Duodenal mucosa (tissue), 2 donors: ENCODE data around the gene BCAR3.
"Not testable (repeated sequence)": the region's sequence is repeated elsewhere in the genome, so short reads cannot be mapped to it uniquely, and the experiment has no call there.

ENCODE experiments used
- H3K27ac ChIP-seq: one replicate; pipeline ENCODE4 v1.7.0; 2013; ENCODE audit warnings: low read depth, low read length
- H3K27me3 ChIP-seq, 2 donors: one replicate each; pipeline ENCODE4 v1.7.0; 2013; ENCODE audit warnings: low read length in 2 of 2, control low read depth in 1 of 2; ENCODE audit not compliant: insufficient read depth in 2 of 2, control insufficient read depth in 1 of 2
- H3K36me3 ChIP-seq, 2 donors: one replicate each; pipeline ENCODE4 v1.7.0; 2013; ENCODE audit warnings: low read length in 2 of 2, control low read depth in 1 of 2; ENCODE audit not compliant: insufficient read depth in 2 of 2, control insufficient read depth in 1 of 2
- H3K4me1 ChIP-seq, 2 donors: one replicate each; pipeline ENCODE4 v1.7.0; 2013; ENCODE audit warnings: low read length in 2 of 2, control low read depth in 1 of 2; ENCODE audit not compliant: insufficient read depth in 2 of 2, control insufficient read depth in 1 of 2
- H3K4me3 ChIP-seq, 2 donors: one replicate each; pipeline ENCODE4 v1.7.0; 2013; ENCODE audit warnings: low read length in 2 of 2, low read depth in 1 of 2
- H3K9ac ChIP-seq, 2 donors: one replicate each; pipeline ENCODE4 v1.7.0; 2013; ENCODE audit warnings: low read length in 2 of 2, low read depth in 1 of 2
- H3K9me3 ChIP-seq, 2 donors: one replicate each; pipeline ENCODE4 v1.7.0; 2013; ENCODE audit warnings: low read length in 2 of 2, control low read depth in 1 of 2; ENCODE audit not compliant: control insufficient read depth in 1 of 2

Gene BCAR3

GRCh38 chr1:93554883-93555872, 126.5 kb downstream of the BCAR3 start:
- peak overlapping the region; percentile 2 for H3K27ac ChIP-seq

GRCh38 chr1:93553886-93554490, 127.6 kb downstream of the BCAR3 start:
- Histone ChIP-seq H3K4me3 (peak overlapping the region in 1 of 2 donors; percentile 13), H3K4me1 (peaks cover 34 to 37% of the 10 kb centered on the region in 2 donors)
- H3K9ac ChIP-seq, result not testable (repeated sequence)

More at GRCh38 chr1:93554883-93555872, 126.5 kb downstream of the BCAR3 start:
- Histone ChIP-seq H3K36me3 (peaks cover 11% of the 10 kb centered on the region in 2 donors), H3K27me3 (no peaks in the 10 kb centered on the region), H3K4me3 (peak overlapping the region in 1 of 2 donors; percentile 13), H3K4me1 (peaks cover 34 to 37% of the 10 kb centered on the region in 2 donors), H3K9ac (no peak overlapping the region), H3K9me3 (no peaks in the 10 kb centered on the region)

GRCh38 chr1:93552741-93553455, 128.7 kb downstream of the BCAR3 start:
- Histone ChIP-seq H3K27me3 (no peaks in the 10 kb centered on the region), H3K9me3 (no peaks in the 10 kb centered on the region), H3K4me1 (peaks cover 34 to 37% of the 10 kb centered on the region in 2 donors), H3K9ac (no peak overlapping the region), H3K27ac (no peak overlapping the region), H3K4me3 (no peak overlapping the region), H3K36me3 (peaks cover 8 to 12% of the 10 kb centered on the region in 2 donors)

More at GRCh38 chr1:93553886-93554490, 127.6 kb downstream of the BCAR3 start:
- not testable (repeated sequence) for H3K27me3 ChIP-seq, H3K9me3 ChIP-seq
- Histone ChIP-seq H3K27ac (peak overlapping the region; percentile 5), H3K36me3 (peaks cover 8 to 12% of the 10 kb centered on the region in 2 donors)

GRCh38 chr1:93549811-93550210, 131.8 kb downstream of the BCAR3 start:
- no peaks in the 10 kb centered on the region for H3K27me3 ChIP-seq
- H3K27ac ChIP-seq, result no peak overlapping the region
- no peak overlapping the region for H3K4me3 ChIP-seq
- no peaks in the 10 kb centered on the region for H3K9me3 ChIP-seq
- peaks cover 8 to 13% of the 10 kb centered on the region in 2 donors for H3K36me3 ChIP-seq
- peaks cover 33 to 34% of the 10 kb centered on the region in 2 donors for H3K4me1 ChIP-seq
- no peak overlapping the region for H3K9ac ChIP-seq

- H3K9ac ChIP-seq, result no peak overlapping the region
- H3K27ac ChIP-seq, result no peak overlapping the region
- peaks cover 9 to 15% of the 10 kb centered on the region in 2 donors for H3K36me3 ChIP-seq
- H3K4me1 ChIP-seq, result peaks cover 27 to 28% of the 10 kb centered on the region in 2 donors
- no peaks in the 10 kb centered on the region for H3K27me3 ChIP-seq
- no peak overlapping the region for H3K4me3 ChIP-seq
- no peaks in the 10 kb centered on the region for H3K9me3 ChIP-seq
These were observed 132.5 kb downstream of the BCAR3 start for GRCh38 chr1:93549131-93549530.

- Histone ChIP-seq H3K36me3 (peaks cover 11 to 15% of the 10 kb centered on the region in 2 donors), H3K9ac (no peak overlapping the region), H3K27me3 (no peaks in the 10 kb centered on the region), H3K9me3 (no peaks in the 10 kb centered on the region), H3K27ac (no peak overlapping the region), H3K4me1 (peaks cover 4 to 7% of the 10 kb centered on the region in 2 donors), H3K4me3 (peak overlapping the region in 1 of 2 donors; percentile 8)
These were observed 135.3 kb downstream of the BCAR3 start for GRCh38 chr1:93546162-93546863.

GRCh38 chr1:93542398-93542797, 139.2 kb downstream of the BCAR3 start:
- Histone ChIP-seq H3K27me3 (no peaks in the 10 kb centered on the region), H3K36me3 (peaks cover 2 to 3% of the 10 kb centered on the region in 2 donors)

GRCh38 chr1:93541045-93541444, 140.6 kb downstream of the BCAR3 start:
- Histone ChIP-seq H3K27ac (no peak overlapping the region), H3K4me3 (no peak overlapping the region), H3K36me3 (peaks cover 2 to 3% of the 10 kb centered on the region in 2 donors), H3K9me3 (no peaks in the 10 kb centered on the region), H3K9ac (no peak overlapping the region), H3K27me3 (no peaks in the 10 kb centered on the region), H3K4me1 (peaks cover 1 to 7% of the 10 kb centered on the region in 2 donors)

More at GRCh38 chr1:93542398-93542797, 139.2 kb downstream of the BCAR3 start:
- no peak overlapping the region for H3K9ac ChIP-seq
- no peak overlapping the region for H3K27ac ChIP-seq
- peaks cover 4 to 7% of the 10 kb centered on the region in 2 donors for H3K4me1 ChIP-seq
- H3K9me3 ChIP-seq, result no peaks in the 10 kb centered on the region
- H3K4me3 ChIP-seq, result no peak overlapping the region

- H3K9me3 ChIP-seq, result no peaks in the 10 kb centered on the region
- H3K27me3 ChIP-seq, result no peaks in the 10 kb centered on the region
- H3K4me1 ChIP-seq, result peaks cover 0 to 7% of the 10 kb centered on the region in 2 donors
These were observed 143.7 kb downstream of the BCAR3 start for GRCh38 chr1:93537924-93538323.

More at GRCh38 chr1:93537924-93538323, 143.7 kb downstream of the BCAR3 start:
- no peak overlapping the region for H3K9ac ChIP-seq
- no peak overlapping the region for H3K4me3 ChIP-seq
- H3K27ac ChIP-seq, result no peak overlapping the region
- H3K36me3 ChIP-seq, result peaks cover 0 to 5% of the 10 kb centered on the region in 2 donors
